RWPE1 (cell line): Measurements from ENCODE around the gene SEBOX.

Source experiments
- CTCF ChIA-PET: fragments of 350-600 bp; sonication (Branson Sonifier 250); formaldehyde crosslinking; extraction: SDS; loops from one replicate; lab custom pipeline; 2021; lab: Yijun Ruan, JAX
- POLR2A ChIA-PET: fragments of 400-600 bp; formaldehyde crosslinking; extraction: SDS; loops from one replicate; lab custom pipeline; 2020; ENCODE audit warnings: antibody characterized with exemption; ENCODE audit not compliant: low non-redundant PET; lab: Yijun Ruan, JAX
- DNase-seq: peaks from one replicate; pipeline ENCODE4 v3.0.0; 2012; ENCODE audit warnings: low spot score
- H3K27ac ChIP-seq: fragments of 450-650 bp; 2 replicates; pipeline ENCODE4 v1.5.1; 2017
- TF ChIP-seq, protein P1 (sequence below): fragments of 450-650 bp; conservative IDR thresholded peaks from 2 replicates; pipeline ENCODE4 v1.5.1; 2017; ENCODE audit warnings: low read depth, mild to moderate bottlenecking

Gene SEBOX

DNA sequence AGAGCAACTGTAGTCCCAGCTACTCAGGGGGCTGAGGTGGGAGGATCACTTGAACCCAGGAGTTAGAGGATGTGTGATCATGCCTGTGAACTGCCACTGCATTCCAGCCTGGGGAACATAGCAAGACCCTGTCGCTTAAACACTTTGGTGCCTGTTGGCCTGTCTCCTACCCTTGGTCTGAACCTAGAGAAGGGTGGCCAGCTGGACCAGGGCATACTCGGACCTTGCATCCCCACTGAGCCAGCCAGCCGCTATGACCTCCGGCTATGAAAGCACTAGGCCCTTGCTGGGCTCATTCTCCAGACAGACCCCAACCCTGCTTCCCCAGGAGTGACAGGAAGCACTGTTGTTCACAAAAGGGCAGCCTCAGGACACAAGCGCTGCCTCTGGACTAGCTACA is 34.3 kb downstream of the SEBOX start:
- POLR2A ChIA-PET: no interaction called here
- H3K27ac ChIP-seq: peak overlapping the region; percentile 17
- TF ChIP-seq, protein P1, sequence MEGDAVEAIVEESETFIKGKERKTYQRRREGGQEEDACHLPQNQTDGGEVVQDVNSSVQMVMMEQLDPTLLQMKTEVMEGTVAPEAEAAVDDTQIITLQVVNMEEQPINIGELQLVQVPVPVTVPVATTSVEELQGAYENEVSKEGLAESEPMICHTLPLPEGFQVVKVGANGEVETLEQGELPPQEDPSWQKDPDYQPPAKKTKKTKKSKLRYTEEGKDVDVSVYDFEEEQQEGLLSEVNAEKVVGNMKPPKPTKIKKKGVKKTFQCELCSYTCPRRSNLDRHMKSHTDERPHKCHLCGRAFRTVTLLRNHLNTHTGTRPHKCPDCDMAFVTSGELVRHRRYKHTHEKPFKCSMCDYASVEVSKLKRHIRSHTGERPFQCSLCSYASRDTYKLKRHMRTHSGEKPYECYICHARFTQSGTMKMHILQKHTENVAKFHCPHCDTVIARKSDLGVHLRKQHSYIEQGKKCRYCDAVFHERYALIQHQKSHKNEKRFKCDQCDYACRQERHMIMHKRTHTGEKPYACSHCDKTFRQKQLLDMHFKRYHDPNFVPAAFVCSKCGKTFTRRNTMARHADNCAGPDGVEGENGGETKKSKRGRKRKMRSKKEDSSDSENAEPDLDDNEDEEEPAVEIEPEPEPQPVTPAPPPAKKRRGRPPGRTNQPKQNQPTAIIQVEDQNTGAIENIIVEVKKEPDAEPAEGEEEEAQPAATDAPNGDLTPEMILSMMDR: no peak
- CTCF ChIA-PET: no interaction called here
- DNase-seq: no peak

DNA sequence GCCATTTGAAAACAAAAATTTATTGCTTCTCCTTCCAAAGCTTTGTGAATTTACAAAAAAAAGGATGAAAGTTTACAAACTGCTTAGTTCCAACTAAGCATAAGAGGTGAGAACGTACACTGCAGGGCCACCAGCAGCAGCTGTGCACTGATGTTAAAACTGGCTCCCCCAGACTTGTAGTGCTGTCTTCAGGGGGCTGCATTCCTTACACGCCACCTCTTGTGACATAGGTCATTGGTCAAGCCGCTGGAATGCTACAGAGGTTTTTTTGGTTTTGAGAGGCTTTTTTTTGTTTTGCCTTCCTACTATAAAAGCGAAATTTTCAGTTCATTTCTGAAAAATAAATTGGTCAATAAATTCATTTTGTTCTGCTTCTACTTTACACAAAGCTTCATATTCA is 36.7 kb downstream of the SEBOX start:
- ChIA-PET CTCF (interaction anchor here (0.5 to 0.7 kb wide), 3 partner anchors 14 to 102 kb away, joined by 3 read pairs; no protein-coding TSS in a partner anchor), POLR2A (no interaction called here)
- TF ChIP-seq, protein P1: no peak
- no peak for DNase-seq
- H3K27ac ChIP-seq: no peak overlapping the region

DNA sequence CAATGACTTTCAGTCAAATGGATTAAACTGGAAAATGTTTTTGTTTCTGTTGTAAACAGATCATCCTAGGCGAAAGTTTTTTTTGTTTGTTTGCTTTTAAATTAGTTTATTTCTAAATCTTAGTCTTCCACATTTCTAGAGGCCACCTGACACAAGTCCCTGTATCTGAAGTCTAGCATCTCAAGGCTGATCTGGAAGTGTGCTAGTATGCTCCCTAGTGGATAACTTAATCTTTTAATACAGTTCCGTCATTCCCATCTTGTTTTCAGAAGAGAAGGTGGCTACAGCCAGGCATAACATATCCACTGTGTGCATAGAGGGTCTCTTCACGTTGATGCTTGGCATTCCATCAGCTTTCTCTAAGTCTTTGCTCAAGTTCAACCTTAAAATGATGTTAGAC is 37.3 kb downstream of the SEBOX start:
- CTCF ChIA-PET: interaction anchor here (0.5 kb wide), 1 partner anchor 13 kb away, joined by 3 read pairs; no protein-coding TSS in a partner anchor
- no peak overlapping the region for H3K27ac ChIP-seq
- POLR2A ChIA-PET: no interaction called here
- TF ChIP-seq, protein P1: no peak
- DNase-seq: no peak

DNA sequence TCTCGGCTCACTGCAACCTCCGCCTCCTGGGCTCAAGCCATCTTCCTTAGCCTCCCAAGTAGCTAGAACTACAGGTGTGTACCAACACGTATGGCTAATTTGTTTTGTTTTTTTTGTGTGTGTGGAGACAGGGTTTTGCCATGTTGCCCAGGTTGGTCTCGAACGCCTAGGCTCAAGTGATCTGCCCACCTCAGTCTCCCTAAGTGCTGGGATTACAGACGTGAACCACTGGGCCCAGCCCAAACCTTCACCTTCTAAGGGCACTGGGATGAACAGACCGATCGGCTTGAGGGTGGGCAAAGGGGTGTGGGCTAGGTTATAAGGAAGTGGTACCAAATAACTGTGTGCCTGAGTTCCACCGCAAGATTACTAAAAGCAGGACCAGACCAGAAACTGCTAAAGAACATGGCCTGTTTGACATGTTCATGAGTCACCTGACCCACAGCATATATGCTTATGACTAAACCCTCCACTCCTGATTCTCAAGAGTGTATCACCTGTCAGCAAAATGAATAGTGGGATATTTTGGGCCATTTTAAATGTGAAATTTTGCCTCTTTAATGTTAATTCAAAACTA is 37.9 kb downstream of the SEBOX start:
- TF ChIP-seq, protein P1: no peak
- H3K27ac ChIP-seq: peak overlapping the region; percentile 4; the same call in 1 of the 2 replicates
- DNase-seq: no peak
- CTCF ChIA-PET: interaction anchor here (0.6 kb wide), 1 partner anchor 58 kb away, joined by 3 read pairs; no protein-coding TSS in a partner anchor
- POLR2A ChIA-PET: no interaction called here

DNA sequence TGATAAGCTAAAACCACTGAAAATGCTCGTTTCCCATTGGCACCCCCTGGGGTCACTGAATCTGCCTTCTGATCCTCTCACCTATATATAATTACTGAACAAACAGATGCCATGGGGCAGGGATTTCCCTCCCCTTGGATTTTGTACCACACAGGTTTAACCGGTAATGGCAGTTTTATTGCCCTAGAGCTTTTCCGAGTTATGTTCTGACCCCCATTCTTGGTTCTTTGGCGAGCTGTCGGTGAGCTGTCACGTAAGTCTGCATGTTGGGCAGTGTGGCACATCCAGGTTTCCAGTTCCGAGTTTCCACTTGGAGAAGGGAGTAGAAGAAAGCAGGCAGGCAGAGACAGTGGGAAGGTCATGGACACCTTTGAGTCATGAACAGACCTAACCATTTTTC is 38.9 kb downstream of the SEBOX start:
- TF ChIP-seq, protein P1: no peak
- ChIA-PET POLR2A (no interaction called here), CTCF (interaction anchor here (0.8 to 1.1 kb wide), 3 partner anchors 48 to 140 kb away, joined by 3 to 5 read pairs (median 3); no protein-coding TSS in a partner anchor)
- H3K27ac ChIP-seq: no peak overlapping the region
- DNase-seq: no peak

DNA sequence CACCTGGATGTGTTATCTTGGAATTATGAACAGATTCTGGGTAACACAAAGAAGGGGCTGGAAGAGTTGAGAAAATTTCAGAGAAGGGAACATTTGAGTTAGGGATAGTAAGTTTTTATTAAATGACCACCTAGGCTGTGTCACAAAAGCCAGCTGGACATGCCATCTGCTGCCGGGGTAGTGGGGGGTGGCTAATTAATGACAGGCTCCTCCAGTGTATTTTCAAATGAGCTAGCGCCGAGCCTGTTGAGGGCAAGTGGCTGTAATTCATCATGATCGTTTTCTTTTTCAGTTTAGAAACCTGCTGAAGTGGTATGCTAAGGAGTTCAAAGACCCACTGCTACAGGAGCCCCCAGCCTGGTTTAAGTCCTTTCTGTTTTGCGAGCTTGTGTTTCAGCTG is 39.8 kb downstream of the SEBOX start:
- CTCF ChIA-PET: interaction anchor here (1.1 kb wide), 1 partner anchor 92 kb away, joined by 3 read pairs; no protein-coding TSS in a partner anchor
- DNase-seq: no peak
- no peak overlapping the region for H3K27ac ChIP-seq
- TF ChIP-seq, protein P1: no peak
- POLR2A ChIA-PET: interaction anchor here (0.6 kb wide), 1 partner anchor 14 kb away, joined by 5 read pairs; no protein-coding TSS in a partner anchor
